SKM-1 (cell line): ENCODE results near the gene DPY30.
"Not testable (repeated sequence)": the region's sequence is repeated elsewhere in the genome, so short reads cannot be mapped to it uniquely, and the experiment has no call there.

ENCODE experiments used
- DNase-seq: peaks from one replicate; lab custom pipeline; 2025; ENCODE audit not compliant: unreplicated experiment; lab: John Stamatoyannopoulos, UW

DPY30 gene

GRCh38 chr2:32010280-32010669 is 29.3 kb downstream of the DPY30 start:
- DNase-seq, result not testable (repeated sequence)

- DNase-seq, result no peak
These were observed 29.9 kb downstream of the DPY30 start for GRCh38 chr2:32009516-32010256.

GRCh38 chr2:32008805-32009515 is 30.6 kb downstream of the DPY30 start:
- no peak for DNase-seq

GRCh38 chr2:32007121-32007391 is 32.5 kb downstream of the DPY30 start:
- DNase-seq, result no peak

GRCh38 chr2:32005371-32005976 is 34.1 kb downstream of the DPY30 start:
- no peak for DNase-seq

DNA sequence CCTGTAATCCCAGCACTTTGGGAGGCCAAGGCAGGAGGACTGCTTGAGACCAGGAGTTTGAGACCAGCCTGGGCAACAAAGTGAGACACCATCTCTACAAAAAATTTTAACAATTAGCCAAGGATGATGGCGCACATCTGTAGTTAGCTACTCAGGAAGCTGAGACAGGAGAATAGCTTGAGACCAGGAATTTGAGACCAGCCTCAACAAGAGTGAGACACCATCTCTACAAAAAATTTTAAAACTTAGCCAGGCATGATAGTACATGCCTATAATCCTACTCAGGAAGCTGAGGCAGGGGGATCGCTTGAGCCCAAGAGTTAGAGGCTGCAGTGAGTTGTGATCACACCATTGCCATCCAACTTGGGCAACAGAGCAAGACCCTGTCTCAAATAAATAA is 35.8 kb downstream of the DPY30 start:
- DNase-seq, result no peak

GRCh38 chr2:32002406-32002805 is 37.2 kb downstream of the DPY30 start:
- no peak for DNase-seq

DNA sequence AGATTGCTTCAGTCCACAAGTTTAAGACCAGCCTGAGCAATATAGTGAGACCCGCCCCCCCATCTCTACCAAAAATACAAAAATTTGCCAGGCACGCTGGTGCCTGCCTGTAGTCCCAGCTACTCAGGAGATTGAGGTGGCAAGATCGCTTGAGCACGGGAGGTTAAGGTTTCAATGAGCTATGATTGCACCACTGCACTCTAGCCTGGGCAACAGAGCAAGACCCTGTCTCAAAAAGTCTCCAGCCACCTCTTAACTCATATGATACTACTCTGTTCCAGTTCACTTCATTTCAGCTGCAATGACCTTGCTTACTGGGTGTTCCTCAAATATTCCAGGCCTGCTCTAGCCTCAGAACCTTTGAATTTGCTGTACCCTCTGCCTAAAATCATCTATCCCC is 40.2 kb downstream of the DPY30 start:
- no peak for DNase-seq

- DNase-seq, result no peak
These were observed 40.7 kb downstream of the DPY30 start for GRCh38 chr2:31998731-31999383.

DNA sequence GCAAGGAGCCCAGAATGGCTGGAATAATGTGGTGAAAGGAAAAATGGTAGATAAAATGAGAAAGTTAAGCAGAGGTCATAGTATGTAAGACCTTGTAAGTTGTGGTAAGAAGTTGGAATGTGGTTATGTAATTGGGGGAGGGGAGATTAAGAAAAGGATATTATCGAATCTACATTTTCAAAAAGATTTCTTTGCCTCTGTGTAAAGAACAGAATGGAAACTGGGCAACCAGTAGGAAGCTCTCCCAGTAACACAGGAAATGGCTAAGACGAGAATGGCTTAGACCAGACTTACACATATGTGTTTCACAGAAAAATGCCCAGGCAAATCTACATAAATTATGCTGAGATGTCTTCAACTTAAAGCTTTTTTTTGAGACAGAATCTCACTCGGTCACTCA is 42.0 kb downstream of the DPY30 start:
- no peak for DNase-seq

DNA sequence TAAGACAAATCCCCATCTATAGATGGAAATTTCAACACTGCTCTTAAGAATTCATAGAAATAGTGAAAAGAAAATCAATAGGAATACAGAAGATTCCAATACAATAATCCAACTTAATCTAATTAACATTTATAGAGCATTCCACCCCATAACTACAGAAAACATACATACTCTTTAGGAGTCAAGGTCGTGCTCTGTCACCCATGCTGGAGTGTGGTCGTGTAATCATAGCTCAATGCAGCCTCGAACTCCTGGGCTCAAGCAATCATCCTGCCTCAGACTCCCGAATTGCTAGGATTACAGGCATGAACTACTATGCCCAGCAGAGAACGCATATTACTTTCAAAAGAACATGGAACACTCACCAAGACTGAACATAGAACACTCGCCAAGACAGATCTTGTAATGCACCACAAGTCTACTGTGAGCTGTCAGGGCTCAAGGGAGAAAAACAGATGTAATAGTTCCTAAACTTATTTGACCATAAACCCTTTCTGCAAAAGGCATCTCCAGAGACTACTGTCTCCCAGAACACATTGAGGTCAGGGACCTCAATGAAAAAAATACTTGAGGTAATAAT is 42.9 kb downstream of the DPY30 start:
- no peak for DNase-seq

- DNase-seq, result no peak
These were observed 46.7 kb downstream of the DPY30 start for GRCh38 chr2:31992934-31993333.

GRCh38 chr2:31992025-31992579 is 47.5 kb downstream of the DPY30 start:
- DNase-seq, result no peak

- DNase-seq, result no peak
These were observed 49.7 kb downstream of the DPY30 start for GRCh38 chr2:31989946-31990345.

GRCh38 chr2:31987454-31988220 is 52.0 kb downstream of the DPY30 start:
- DNase-seq, result no peak

DNA sequence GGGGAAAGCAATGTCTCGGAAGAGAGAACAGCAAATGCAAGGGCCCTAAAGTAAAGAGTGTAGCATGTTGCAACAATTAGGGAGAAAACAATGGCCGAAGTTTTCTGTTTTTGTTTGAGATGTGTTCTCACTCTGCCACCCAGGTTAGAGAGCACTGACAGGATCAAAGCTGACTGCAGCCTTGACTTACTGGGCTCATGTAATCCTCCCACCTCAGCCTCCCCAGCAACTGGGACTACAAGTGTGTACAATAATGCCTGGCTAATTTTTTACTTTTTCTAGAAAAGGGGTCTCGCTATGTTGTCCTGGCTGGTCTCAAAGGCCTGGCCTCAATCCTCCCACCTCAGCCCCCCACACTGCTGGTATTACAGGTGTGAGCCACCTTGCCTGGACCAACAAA is 52.7 kb downstream of the DPY30 start:
- no peak for DNase-seq

DNA sequence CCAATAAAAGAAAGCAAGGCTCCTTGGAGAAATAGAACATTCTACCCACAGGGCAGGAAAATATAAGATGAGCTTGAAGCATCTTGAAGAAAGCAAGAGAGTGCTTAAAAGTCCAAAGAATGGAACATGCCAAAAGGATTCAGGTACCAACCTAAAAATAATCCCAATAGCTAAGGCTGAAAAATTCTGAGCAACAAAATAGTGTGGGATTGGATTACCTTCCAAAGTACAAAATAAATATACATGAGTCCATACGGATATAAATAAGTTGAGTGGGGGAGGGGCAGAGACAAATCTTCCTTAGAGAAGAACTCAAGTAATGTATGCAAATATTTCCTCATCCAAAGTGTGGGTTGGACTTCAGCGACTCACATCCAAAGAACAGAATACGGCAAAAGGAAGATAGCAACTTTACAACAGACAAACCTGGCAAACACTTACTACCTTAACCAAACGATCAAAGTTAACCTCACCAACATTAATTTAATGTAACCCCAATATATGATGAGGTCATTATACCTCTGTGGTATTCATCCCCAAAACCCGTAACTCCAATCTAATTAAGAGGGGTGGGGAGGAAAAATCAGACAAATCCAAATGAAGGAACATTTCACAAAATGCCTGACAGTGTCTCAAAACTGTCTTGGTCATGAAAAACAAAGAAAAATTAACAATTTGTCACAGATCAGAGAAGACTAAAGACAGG is 55.7 kb downstream of the DPY30 start:
- no peak for DNase-seq

GRCh38 chr2:31980674-31981356 is 58.8 kb downstream of the DPY30 start:
- DNase-seq, result peak; percentile 25

DNA sequence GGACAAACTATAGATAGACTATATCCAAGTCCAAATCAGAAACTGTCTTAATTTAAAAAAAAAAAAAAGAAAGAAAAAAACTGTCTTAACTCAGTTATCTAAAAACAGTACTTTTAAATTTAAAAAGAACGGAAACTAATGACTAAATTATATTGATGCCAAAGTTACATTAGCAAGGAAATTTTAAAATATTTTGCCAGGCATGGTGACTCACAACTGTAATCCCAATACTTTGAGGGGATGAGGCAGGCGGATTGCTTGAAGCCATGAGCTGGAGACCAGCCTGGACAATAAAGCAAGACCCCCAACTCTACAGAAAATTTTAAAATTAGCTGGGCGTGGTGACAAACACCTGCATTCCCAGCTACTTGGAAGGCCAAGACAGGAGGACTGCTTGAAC is 59.6 kb downstream of the DPY30 start:
- DNase-seq, result no peak
